K562 (cell line): ENCODE measurements around the gene OR2V2. TPM values are rescaled to one million over a fixed set of nuclear protein-coding genes. Genes with fewer than 3 reads are reported as not detected.
A peak's percentile ranks its signal among the peaks of the same experiment; 100 is the strongest.

ENCODE experiments used
- ATAC-seq: fragments of 200-7000 bp; cut with Tn5 transposase; 3 replicates; pipeline ENCODE4 v1.9.1; 2020; ENCODE audit warnings: moderate library complexity
- BruUV-seq: library from RNA; stranded (reverse); fragments of 400-500 nt; replicated peaks from 2 replicates; lab custom pipeline; 2021; lab: Mats Ljungman, UMichigan
- CTCF ChIA-PET: fragments of 300-600 bp; formaldehyde crosslinking; extraction: SDS; loops from one replicate; lab custom pipeline; 2021; ENCODE audit warnings: low intra/inter-chr PET ratio; lab: Yijun Ruan, JAX
- POLR2A ChIA-PET: fragments of 300-600, 350-650 bp; sonication (Branson Sonifier 250); formaldehyde crosslinking; extraction: SDS; loops from one replicate; lab custom pipeline; 2021; ENCODE audit warnings: antibody characterized with exemption, inconsistent platforms; lab: Yijun Ruan, JAX
- DNase-seq, 4 experiments: peaks; one replicate each; pipeline versions ENCODE4 v3.0.0 to v3.0.0-alpha.2; 2011 to 2018; ENCODE audit warnings: low spot score in 3 of 4, mixed read lengths in 3 of 4; ENCODE audit errors: extremely low read depth in 1 of 4
- FAIRE-seq: peaks from 2 replicates; lab custom pipeline; 2011; peaks lifted over from hg19 to GRCh38; lab: Jason Lieb, UNC
- H2AFZ ChIP-seq: 2 replicates; pipeline ENCODE4 v1.6.0; 2011; ENCODE audit warnings: low read depth, low read length, control low read depth, inconsistent platforms
- H3K27ac ChIP-seq: fragments of 200-600 bp; 3 replicates; pipeline ENCODE4 v1.8.0; 2011; ENCODE audit warnings: low read depth, mild to moderate bottlenecking, control low read depth, inconsistent platforms, low read length, moderate library complexity, mixed read lengths; ENCODE audit errors: extremely low read depth
- H3K27me3 ChIP-seq, 2 experiments: fragments of 300-600 bp in 1 of 2; 2 replicates in 1 of 2; 3 replicates in 1 of 2; pipeline versions ENCODE4 v1.6.0 to v1.8.0; 2011; ENCODE audit warnings: inconsistent platforms in 2 of 2, low read length in 2 of 2, mild to moderate bottlenecking in 1 of 2, mixed read lengths in 1 of 2, moderate library complexity in 1 of 2; ENCODE audit not compliant: control insufficient read depth in 2 of 2, insufficient read depth in 2 of 2
- H3K36me3 ChIP-seq: fragments of 300-600 bp; 3 replicates; pipeline ENCODE4 v1.8.0; 2011; ENCODE audit warnings: mild to moderate bottlenecking, low read length, inconsistent platforms; ENCODE audit not compliant: control insufficient read depth, insufficient read depth
- H3K4me1 ChIP-seq, 2 experiments: fragments of 200-600 bp in 1 of 2; replicated peaks in 1 of 2; 2 replicates in 1 of 2; 3 replicates in 1 of 2; pipeline versions ENCODE4 v1.5.1 to v1.8.0; 2011; ENCODE audit warnings: inconsistent platforms in 2 of 2, low read length in 2 of 2, mild to moderate bottlenecking in 1 of 2, mixed read lengths in 1 of 2, moderate library complexity in 1 of 2; ENCODE audit not compliant: control insufficient read depth in 2 of 2, insufficient read depth in 2 of 2
- H3K4me2 ChIP-seq: 2 replicates; pipeline ENCODE4 v1.6.1; 2011; ENCODE audit warnings: low read length, control low read depth, inconsistent platforms, mixed read lengths; ENCODE audit not compliant: insufficient read depth
- H3K4me3 ChIP-seq: fragments of 200-600 bp; sonication (generic), shearing (Covaris generic); 2 replicates; pipeline ENCODE4 v1.5.1; 2016; ENCODE audit warnings: control low read depth, inconsistent platforms
- H3K79me2 ChIP-seq: fragments of 200-600 bp; 3 replicates; pipeline ENCODE4 v1.8.0; 2011; ENCODE audit warnings: low read length, inconsistent platforms; ENCODE audit not compliant: control insufficient read depth, insufficient read depth
- H3K9ac ChIP-seq, 2 experiments: 2 replicates each; pipeline versions ENCODE4 v1.6.0 to v1.6.1; 2011; ENCODE audit warnings: low read depth in 2 of 2, low read length in 2 of 2, control low read depth in 1 of 2, inconsistent platforms in 1 of 2, mild to moderate bottlenecking in 1 of 2, mixed read lengths in 1 of 2; ENCODE audit not compliant: insufficient read depth in 1 of 2
- H3K9me1 ChIP-seq: one replicate; pipeline ENCODE4 v1.6.0; 2011; ENCODE audit warnings: inconsistent platforms, mild to moderate bottlenecking, low read length, moderate library complexity; ENCODE audit not compliant: control insufficient read depth, insufficient read depth
- H3K9me3 ChIP-seq: replicated peaks from 2 replicates; pipeline ENCODE4 v1.5.1; 2011; ENCODE audit warnings: low read depth, low read length, inconsistent platforms; ENCODE audit not compliant: control insufficient read depth, insufficient read depth
- H4K20me1 ChIP-seq: replicated peaks from 2 replicates; pipeline ENCODE4 v1.6.1; 2011; ENCODE audit warnings: low read length, inconsistent platforms, mixed read lengths; ENCODE audit not compliant: control insufficient read depth, insufficient read depth
- CBX5 ChIP-seq: IDR thresholded peaks from 2 replicates; pipeline ENCODE4 v1.6.1; 2014; ENCODE audit warnings: low read depth, borderline replicate concordance
- DACH1 ChIP-seq: fragments of 450-650 bp; IDR thresholded peaks from 2 replicates; pipeline ENCODE4 v1.6.1; 2018; ENCODE audit not compliant: partially characterized antibody
- SOX6 ChIP-seq: fragments of 450-650 bp; IDR thresholded peaks from 2 replicates; pipeline ENCODE4 v1.6.1; 2014; ENCODE audit warnings: mild to moderate bottlenecking
- ZNF197 ChIP-seq: fragments of 200-800 bp; sonication (Bioruptor generic); IDR thresholded peaks from 2 replicates; pipeline ENCODE4 v1.6.1; 2016; ENCODE audit warnings: low read depth, missing genetic modification characterization, missing compliant biosample characterization
- WGBS: fragments of 100-300 bp; shearing (Covaris generic); methylation state at CpG from one replicate; pipeline ENCODE4 v1.1.6; 2016; ENCODE audit warnings: low coverage, mixed read lengths; ENCODE audit not compliant: insufficient coverage; ENCODE audit errors: missing lambda C conversion rate; 5-methylcytosine and 5-hydroxymethylcytosine counted together
- in situ Hi-C: fragments of 300-500 bp; cut with MboI; formaldehyde crosslinking; loops from 4 replicates; pipeline ENCODE4 v1.15.0; 2018; ENCODE audit warnings: inconsistent platforms, mixed read lengths
- intact Hi-C: fragments of 100-400 bp; cut with micrococcal nuclease; formaldehyde crosslinking; loops from 2 replicates; pipeline ENCODE4 v1.14.2; 2022
- polyA plus RNA-seq, 8 experiments: library from polyadenylated mRNA; depleted of rRNA in 4 of 8; stranded (reverse) in 5 of 8; unstranded in 3 of 8; fragments of >200 nt; fragmentation: Nextera tagmentation in 2 of 8; fragmentation: Illumina TruSeq in 1 of 8; extraction: Ambion mirVana in 2 of 8; extraction: Trizol in 1 of 8; gene quantifications; 2 replicates each; pipeline versions ENCODE4 v1.2.1 to v1.2.3, GENCODE V29; 2011 to 2014; ENCODE audit warnings: inconsistent platforms in 1 of 8, missing spikeins in 1 of 8
- total RNA-seq, 7 experiments: library from RNA; depleted of rRNA in 6 of 7; stranded (reverse); fragments of >200 nt in 6 of 7; fragmentation: Illumina TruSeq in 2 of 7; extraction: Trizol in 2 of 7; gene quantifications; 2 replicates each; pipeline versions ENCODE4 v1.2.1 to v1.2.3, GENCODE V29; 2011 to 2021; ENCODE audit warnings: low replicate concordance in 1 of 7
- TF ChIP-seq, protein P1 (sequence below): sonication (generic); formaldehyde crosslinking; IDR thresholded peaks from 2 replicates; pipeline ENCODE4 v1.8.0; 2022; ENCODE audit warnings: missing genetic modification reagents, mild to moderate bottlenecking, moderate library complexity, borderline replicate concordance

Gene OR2V2
- total and polyA plus RNA-seq, 9 of the 15 experiments (the other 6 are each of a cell fraction or from before 2014, with no cell fraction given) = 0.01 TPM; not detected in 8

- no peak for FAIRE-seq
- no peaks in the 10 kb centered on the region for H3K36me3 ChIP-seq
- no peak overlapping the region; a peak in 1 of 4 replicates for H3K9ac ChIP-seq
- ChIA-PET CTCF (no interaction called here), POLR2A (interaction anchor here (0.6 to 1.4 kb wide), 12 partner anchors 12 to 816 kb away, joined by 3 to 6 read pairs (median 3); no protein-coding TSS in a partner anchor)
- DNase-seq = peak in 1 of 4 experiments; percentile 38
- no peaks in the 10 kb centered on the region for H3K9me1 ChIP-seq
- no peak overlapping the region for H3K27ac ChIP-seq
- no peaks in the 10 kb centered on the region; the same call in 1 of the 2 replicates for H4K20me1 ChIP-seq
- TF ChIP-seq, protein P1, sequence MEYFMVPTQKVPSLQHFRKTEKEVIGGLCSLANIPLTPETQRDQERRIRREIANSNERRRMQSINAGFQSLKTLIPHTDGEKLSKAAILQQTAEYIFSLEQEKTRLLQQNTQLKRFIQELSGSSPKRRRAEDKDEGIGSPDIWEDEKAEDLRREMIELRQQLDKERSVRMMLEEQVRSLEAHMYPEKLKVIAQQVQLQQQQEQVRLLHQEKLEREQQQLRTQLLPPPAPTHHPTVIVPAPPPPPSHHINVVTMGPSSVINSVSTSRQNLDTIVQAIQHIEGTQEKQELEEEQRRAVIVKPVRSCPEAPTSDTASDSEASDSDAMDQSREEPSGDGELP (CRISPR knock-in tag) = peak; percentile 35; the same call in 1 of the 2 replicates
- TF ChIP-seq DACH1 = peak; percentile 39
- no peak for TF ChIP-seq SOX6
- TF ChIP-seq CBX5 = no peak
- TF ChIP-seq ZNF197 (CRISPR knock-in tag) = no peak
- BruUV-seq = no TSS peak
- H3K4me1 ChIP-seq = peaks cover 4 to 27% of the 10 kb centered on the region in 2 experiments; a peak in 4 of 5 replicates
- in situ Hi-C loops (no loop called here), intact Hi-C loops (loop anchor here (10.0 kb wide), 1 partner anchor 65 kb away; no protein-coding TSS in a partner anchor)
- WGBS = 25% methylated on average over 11 of the region's 11 CpGs
- ATAC-seq = no peak
- peak overlapping the region; percentile 72 for H3K4me2 ChIP-seq
- H3K4me3 ChIP-seq = no peak overlapping the region
- no peaks in the 10 kb centered on the region for H3K9me3 ChIP-seq
- H3K27me3 ChIP-seq = no peaks in the 10 kb centered on the region
- H2AFZ ChIP-seq = no peak overlapping the region
- no peaks in the 10 kb centered on the region for H3K79me2 ChIP-seq
Measured at GRCh38 chr5:181099602-181100086, 47.7 kb upstream of the OR2V2 start.
